ENCODE measurements around the gene PIM3. TPM values are rescaled to one million over a fixed set of nuclear protein-coding genes. Genes with fewer than 3 reads are reported as not detected.

Gene PIM3
- total RNA-seq, 1 donor from 2014 or later = 94.7 TPM

DNA sequence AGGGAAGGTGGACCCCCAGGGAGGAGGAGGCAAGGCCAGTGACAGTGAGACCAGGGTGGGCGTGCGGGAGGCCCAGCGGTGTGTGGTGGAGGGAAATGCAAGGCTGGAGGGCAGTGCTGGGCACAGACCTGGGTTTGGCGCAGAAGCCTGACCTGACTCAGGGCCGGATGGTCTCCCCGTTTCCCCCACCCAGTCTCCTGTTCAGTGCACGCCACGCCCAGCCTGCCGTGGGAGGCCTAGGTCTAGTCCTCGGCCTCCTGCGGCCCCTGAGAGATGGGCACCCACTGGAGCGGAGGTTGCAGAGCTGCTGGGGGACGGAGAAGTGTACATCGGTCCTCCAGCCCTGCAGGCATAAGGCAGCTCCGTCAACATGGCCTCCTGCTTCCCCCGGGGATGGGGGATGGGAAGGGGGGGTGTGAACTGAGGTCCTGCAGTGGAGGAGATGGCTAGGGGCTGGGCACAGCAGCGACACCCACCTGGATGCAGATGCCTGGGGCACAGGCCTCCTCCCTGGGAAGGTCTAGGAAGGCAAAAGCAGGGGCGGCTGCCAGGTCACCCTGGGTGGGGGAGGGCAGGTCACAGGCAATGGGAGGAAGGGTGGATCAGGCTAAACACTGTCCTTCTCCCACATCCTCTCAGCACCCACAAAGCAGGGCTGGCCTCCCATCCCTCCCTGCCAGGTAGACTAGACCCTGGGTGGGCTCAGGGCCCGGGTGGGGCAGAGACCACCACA lies 36.1 kb downstream of the PIM3 start:
- Histone ChIP-seq H3K27me3 (ENCODE audit: low read depth) (peaks cover 11% of the 10 kb centered on the region), H3K36me3 (no peaks in the 10 kb centered on the region), H3K4me1 (peaks cover 8% of the 10 kb centered on the region), H3K4me3 (no peak overlapping the region), H3K27ac (no peak overlapping the region), H3K9me3 (no peaks in the 10 kb centered on the region)
- intact Hi-C loops (cut with DNase I) = no loop called here
- TF ChIP-seq, protein P1, sequence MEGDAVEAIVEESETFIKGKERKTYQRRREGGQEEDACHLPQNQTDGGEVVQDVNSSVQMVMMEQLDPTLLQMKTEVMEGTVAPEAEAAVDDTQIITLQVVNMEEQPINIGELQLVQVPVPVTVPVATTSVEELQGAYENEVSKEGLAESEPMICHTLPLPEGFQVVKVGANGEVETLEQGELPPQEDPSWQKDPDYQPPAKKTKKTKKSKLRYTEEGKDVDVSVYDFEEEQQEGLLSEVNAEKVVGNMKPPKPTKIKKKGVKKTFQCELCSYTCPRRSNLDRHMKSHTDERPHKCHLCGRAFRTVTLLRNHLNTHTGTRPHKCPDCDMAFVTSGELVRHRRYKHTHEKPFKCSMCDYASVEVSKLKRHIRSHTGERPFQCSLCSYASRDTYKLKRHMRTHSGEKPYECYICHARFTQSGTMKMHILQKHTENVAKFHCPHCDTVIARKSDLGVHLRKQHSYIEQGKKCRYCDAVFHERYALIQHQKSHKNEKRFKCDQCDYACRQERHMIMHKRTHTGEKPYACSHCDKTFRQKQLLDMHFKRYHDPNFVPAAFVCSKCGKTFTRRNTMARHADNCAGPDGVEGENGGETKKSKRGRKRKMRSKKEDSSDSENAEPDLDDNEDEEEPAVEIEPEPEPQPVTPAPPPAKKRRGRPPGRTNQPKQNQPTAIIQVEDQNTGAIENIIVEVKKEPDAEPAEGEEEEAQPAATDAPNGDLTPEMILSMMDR (IDR thresholded peaks at IDR 0.05) = no peak
- peak; percentile 38 for DNase-seq
- no peak for ATAC-seq

DNA sequence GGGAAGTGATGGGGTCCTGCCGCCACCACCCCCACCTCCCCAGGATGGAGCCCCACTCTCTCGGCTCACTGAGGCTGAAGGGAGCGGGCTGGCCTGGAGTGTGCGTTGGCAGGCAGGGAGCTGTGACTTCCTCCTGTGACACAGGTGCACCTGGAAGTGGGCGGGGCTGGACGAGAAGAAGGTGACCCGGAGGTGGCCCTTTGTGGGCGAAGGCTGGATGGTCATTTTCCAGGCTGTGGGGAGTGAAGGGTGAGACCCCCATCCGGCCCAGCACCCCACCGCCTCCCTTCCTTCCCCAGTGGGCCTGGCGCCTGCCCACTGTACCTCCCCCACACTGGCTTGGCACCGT lies 36.7 kb downstream of the PIM3 start:
- DNase-seq = peak; percentile 63
- H3K9me3 ChIP-seq = no peaks in the 10 kb centered on the region
- H3K36me3 ChIP-seq = no peaks in the 10 kb centered on the region
- TF ChIP-seq, protein P1 (IDR thresholded peaks at IDR 0.05) = no peak
- H3K4me3 ChIP-seq = no peak overlapping the region
- intact Hi-C loops (cut with DNase I) = no loop called here
- ATAC-seq = no peak
- H3K27ac ChIP-seq = no peak overlapping the region
- H3K27me3 ChIP-seq (ENCODE audit: low read depth) = peaks cover 11% of the 10 kb centered on the region
- peaks cover 8% of the 10 kb centered on the region for H3K4me1 ChIP-seq

DNA sequence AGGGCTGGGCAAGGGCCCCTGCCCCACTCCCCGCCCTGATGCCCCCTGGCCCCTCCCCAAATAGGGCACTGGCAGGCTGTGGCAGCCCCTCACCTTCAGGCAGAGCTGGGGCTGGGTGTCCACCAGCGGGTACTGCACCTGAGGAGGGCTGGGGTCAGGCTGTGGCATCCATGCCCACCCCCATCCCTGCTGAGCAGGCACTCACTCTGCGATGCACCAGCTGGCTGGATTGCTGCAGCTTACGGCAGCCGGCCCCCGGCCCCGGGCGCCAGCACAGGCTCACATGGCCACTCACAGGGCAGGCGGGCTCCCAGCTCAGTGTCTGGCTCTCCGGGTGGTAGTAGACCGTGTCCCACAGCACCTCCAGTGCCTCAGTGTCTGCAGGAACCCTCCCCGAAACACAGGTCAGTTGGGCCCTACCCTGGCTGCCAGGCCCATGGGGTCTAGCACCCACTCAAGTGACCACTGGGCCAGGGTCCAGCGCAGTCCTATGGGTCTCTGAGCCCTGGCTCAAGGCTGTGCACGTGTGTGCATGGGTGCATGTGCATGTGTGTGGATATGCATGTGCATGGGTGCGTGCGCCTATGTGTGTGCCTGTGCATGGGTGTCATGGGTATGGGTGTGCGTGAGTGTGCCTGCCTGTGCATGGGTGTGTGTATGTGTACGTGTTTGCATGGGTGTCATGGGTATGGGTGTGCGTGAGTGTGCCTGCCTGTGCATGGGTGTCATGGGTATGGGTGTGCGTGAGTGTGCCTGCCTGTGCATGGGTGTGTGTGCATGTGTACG lies 37.6 kb downstream of the PIM3 start:
- Histone ChIP-seq H3K9me3 (no peaks in the 10 kb centered on the region), H3K36me3 (no peaks in the 10 kb centered on the region), H3K4me1 (peaks cover 6% of the 10 kb centered on the region), H3K27me3 (ENCODE audit: low read depth) (peaks cover 11% of the 10 kb centered on the region), H3K4me3 (no peak overlapping the region), H3K27ac (no peak overlapping the region)
- TF ChIP-seq, protein P1 (IDR thresholded peaks at IDR 0.05) = no peak
- DNase-seq (peak; percentile 36), ATAC-seq (no peak)
- intact Hi-C loops (cut with DNase I) = no loop called here

DNA sequence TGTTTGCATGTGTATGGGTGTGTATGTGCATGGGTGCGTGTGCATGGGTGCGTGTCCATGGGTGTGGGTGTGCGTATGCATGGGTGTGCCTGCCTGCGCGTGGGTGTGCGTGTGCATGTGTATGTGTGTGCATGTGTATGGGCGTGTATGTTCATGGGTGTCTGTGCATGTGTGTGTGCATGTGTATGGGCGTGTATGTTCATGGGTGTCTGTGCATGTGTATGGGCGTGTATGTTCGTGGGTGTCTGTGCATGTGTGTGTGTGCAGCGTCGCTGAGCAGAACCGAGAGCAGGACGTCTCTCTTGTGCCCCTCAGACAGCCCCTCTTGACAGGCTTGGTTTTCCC lies 38.1 kb downstream of the PIM3 start:
- H3K27me3 ChIP-seq (ENCODE audit: low read depth) = peaks cover 11% of the 10 kb centered on the region
- H3K27ac ChIP-seq = no peak overlapping the region
- H3K4me3 ChIP-seq = no peak overlapping the region
- no peaks in the 10 kb centered on the region for H3K9me3 ChIP-seq
- ATAC-seq (no peak), DNase-seq (peak; percentile 23)
- TF ChIP-seq, protein P1 (IDR thresholded peaks at IDR 0.05) = no peak
- H3K4me1 ChIP-seq = peaks cover under 1% of the 10 kb centered on the region
- no peaks in the 10 kb centered on the region for H3K36me3 ChIP-seq
- intact Hi-C loops (cut with DNase I) = no loop called here

DNA sequence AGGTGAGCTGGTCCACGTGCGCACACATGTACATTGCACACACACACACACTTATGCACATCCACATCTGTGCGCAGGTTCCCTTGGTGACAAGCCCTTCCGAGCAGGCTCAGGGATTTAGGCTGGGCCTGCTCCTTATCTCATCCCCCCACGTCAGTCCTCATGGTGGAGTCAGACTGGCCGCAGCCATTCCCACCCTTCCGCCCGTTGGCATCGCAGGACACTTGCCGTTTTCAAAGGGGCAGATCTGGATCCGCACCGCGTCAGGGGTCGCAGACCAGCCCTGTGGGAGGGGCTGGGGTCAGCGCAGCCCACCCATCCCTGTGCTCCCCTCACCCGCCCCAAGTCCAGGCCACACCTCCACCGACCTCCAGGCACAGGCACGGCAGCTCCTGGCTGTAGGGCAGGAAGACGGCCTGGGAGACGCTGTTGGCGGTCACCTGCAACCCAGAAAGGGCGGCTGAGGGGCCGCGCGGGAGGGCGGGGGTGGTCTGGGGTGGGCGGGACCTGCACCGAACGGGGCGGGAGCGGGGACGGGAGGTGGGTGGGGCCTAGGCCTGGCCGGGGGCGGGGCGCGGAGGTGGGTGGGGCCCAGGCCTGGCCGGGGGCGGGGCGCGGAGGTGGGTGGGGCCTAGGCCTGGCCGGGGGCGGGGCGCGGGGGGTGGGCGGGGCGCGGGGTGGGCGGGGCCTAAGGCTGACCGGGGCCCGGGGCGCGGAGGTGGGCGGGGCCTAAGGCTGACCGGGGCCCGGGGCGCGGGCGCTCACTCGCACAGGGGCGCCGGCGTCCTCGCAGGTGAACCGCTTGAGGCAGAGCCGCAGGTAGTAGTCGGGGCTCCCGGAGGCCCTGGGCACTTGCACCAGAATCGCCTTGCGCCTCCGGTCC lies 38.7 kb downstream of the PIM3 start:
- Histone ChIP-seq H3K4me1 (no peaks in the 10 kb centered on the region), H3K27ac (no peak overlapping the region), H3K27me3 (ENCODE audit: low read depth) (peaks cover 11% of the 10 kb centered on the region), H3K4me3 (peak overlapping the region; percentile 23), H3K9me3 (no peaks in the 10 kb centered on the region), H3K36me3 (no peaks in the 10 kb centered on the region)
- ATAC-seq = peak; percentile 22 to 34
- peak; percentile 46 for DNase-seq
- TF ChIP-seq, protein P1 (IDR thresholded peaks at IDR 0.05) = no peak
- intact Hi-C loops (cut with DNase I) = no loop called here

All from lower lobe of right lung (tissue), 2 donors.